Jurkat, Clone E6-1 (cell line): ENCODE measurements around the gene ZNF554.
"Not testable (repeated sequence)": the region's sequence is repeated elsewhere in the genome, so short reads cannot be mapped to it uniquely, and the experiment has no call there.

ENCODE experiments used
- DNase-seq: peaks from one replicate; pipeline ENCODE4 v3.0.0-alpha.2; 2011; ENCODE audit warnings: low read depth, low spot score
- H3K4me3 ChIP-seq: 2 replicates; pipeline ENCODE4 v1.5.1; 2011; ENCODE audit warnings: mild to moderate bottlenecking, low read length, control low read depth, moderate library complexity

Gene ZNF554

DNA sequence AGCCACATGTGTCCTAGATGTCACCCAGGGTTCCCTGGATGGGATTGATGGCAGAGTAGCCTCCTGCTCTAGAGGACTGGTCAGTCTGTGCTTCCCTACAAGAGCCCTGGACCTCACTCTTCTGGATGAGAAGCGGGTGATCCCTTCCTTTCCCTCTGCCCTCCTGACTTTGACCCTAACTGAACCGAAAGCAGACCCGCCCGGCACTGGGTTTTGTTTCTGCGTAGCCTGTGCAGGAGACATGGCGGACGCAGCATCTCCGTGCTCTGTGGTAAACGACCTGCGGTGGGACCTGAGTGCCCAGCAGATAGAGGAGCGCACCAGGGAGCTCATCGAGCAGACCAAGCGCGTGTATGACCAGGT is 29.5 kb upstream of the ZNF554 start:
- no peak overlapping the region for H3K4me3 ChIP-seq
- DNase-seq, result no peak

DNA sequence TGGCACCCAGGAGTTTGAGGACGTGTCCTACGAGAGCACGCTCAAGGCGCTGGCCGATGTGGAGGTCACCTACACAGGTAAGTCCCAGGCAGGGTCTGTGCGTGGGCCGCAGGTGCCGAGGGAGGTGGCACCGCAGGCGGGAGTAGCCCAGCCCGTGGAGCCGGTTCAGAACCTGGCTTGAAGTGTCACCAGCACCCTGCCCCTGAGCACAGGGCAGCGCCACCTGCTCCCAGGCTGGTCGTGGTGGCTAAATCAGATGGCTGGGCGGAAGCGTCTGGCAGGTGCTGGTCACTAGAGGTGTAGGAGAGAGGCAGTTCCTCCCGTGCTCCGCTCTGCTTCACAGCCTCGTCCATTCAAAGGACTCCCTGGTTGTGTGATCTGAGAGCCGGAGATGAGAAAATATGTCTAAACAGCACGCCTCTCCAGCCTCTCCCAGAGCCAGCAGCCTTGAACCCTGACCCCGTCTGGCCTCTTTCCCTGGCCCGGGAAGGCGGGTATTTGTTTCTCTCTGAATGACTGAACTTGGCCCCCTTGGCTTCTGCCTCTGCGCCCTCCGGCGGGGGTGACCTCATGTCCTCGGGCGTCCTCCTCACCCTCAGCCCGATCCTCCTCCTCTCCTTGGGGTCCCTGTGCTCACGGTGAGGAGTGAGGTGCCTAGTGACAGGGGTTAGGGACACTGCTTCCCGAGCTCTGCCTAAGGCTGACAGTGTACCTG is 29.0 kb upstream of the ZNF554 start:
- no peak for DNase-seq
- no peak overlapping the region for H3K4me3 ChIP-seq

DNA sequence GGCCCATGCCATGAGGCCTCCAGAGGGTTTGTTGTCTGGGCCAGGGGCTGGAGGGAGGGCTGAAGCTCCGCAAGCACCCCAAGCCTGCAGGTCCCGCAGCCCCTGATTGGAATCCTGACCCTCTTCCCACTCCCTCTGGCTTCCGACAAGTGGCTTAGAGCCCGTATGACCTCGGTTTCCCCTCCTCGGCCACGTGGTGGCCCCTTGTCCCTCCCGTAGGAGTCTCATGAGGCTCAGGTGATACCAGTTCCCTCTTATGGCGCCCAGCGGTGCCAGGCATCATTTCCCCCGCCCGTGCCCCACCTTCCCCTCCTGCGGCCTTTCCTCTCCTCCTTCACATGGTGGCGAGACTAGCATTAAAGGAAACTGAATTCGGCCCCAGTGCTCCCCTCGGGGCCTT is 28.2 kb upstream of the ZNF554 start:
- no peak for DNase-seq
- H3K4me3 ChIP-seq, result no peak overlapping the region

DNA sequence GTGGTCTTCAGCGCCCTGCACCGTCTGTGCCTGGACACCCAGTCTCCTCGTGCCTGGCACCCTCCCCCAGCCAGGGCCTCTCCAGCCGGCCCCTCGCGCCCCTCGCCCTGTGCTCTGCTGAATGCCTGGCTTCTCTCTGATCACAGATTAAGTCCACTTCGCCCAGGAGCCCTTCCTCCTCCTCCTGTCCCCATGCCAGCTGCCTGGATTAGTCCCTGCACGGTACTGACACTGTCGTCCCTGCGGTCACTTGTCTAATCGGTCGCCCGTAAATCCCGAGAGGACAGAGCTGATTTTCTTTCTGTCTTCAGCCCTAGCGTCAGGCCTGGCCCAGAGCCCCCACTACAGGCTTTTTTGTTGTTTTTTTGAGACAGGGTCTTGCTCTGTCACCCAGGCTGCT is 27.8 kb upstream of the ZNF554 start:
- H3K4me3 ChIP-seq, result no peak overlapping the region
- no peak for DNase-seq

DNA sequence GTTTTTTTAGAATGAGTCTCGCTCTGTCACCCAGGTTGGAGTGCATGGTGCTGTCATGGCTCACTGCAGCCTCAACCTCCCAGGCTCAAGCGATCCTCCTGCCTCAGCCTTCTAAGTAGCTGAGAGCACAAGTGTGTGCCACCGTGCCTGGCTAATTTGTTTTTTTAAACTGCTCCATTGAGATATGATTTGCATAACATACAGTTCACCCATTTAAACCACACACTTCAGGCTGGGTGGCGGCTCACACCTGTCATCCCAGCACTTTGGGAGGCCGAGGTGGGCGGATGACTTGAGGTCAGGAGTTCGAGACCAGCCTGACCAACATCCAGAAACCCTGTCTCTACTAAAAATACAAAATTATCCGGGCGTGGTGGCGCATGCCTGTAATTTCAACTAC is 27.0 kb upstream of the ZNF554 start:
- not testable (repeated sequence) for H3K4me3 ChIP-seq, DNase-seq

DNA sequence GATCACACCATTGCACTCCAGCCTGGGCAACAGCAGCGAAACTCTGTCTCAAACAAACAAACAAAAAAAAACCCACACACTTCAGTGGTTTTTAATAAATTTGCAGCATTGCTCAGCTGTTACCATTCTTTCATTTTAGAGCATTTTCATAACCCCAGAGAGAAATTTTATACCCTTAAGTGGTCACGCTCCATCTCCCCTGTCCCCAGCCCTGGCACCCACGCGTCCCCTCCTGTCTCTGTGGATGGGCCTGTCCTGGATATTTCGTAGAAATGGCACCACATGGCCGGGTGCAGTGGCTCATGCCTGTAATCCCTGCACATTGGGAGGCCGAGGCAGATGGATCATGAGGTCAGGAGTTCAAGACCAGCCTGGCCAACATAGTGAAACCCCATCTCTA is 26.5 kb upstream of the ZNF554 start:
- DNase-seq, result no peak
- H3K4me3 ChIP-seq, result no peak overlapping the region

DNA sequence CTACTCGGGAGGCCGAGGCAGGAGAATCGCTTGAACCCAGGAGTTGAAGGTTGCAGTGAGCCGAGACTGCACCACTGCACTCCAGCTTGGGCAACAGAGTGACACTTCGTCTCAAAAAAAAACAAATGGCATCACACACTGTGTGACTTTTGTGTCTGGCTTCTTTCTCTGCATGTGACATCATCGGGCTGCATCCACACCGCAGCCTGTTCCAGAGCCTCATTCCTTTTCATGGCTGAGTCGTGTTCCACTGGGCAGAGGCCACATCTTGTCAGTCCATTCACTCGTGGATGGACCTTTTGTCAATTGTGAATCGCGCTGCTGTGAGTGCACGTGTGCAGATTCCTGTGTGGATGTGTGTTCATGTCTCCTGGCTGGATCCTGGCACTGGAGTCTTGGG is 26.1 kb upstream of the ZNF554 start:
- no peak overlapping the region for H3K4me3 ChIP-seq
- no peak for DNase-seq

DNA sequence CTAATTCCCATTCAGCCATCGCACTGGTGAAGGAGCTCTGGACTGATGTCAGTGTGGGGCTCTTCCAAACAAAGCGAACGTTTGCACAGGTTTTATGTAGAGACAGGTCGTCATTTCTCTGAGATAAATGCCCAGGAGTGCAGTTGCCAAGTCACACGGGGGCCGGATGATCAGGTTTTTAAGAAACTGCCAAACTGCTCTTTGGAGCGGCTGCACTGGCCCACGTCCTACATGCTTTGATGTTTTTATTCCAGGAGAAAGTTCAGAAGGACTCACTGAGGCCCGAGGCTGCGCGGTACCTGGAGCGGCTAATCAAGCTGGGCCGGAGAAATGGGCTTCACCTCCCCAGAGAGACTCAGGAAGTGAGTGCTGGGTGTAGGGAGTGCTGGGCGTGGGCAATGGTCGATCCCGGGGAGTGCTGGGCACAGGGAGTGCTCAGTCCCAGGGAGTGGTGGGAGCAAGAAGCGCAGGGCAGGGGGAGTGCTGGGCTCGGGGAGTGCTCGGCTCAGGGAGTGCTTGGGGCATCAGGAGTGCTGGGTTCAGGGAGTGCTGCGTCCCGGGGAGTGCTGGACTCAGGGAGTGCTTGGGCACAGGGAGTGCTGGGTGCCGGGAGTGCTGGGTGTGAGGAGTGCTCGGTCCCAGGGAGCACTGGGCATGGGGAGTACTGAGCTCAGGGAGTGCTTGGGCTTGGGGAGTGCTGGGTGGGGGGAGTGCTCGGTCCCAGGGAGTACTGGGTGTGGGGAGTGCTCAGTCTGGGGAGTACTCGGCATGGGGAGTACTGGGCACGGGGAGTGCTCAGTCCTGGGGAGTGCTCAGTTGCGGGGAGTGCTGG is 23.6 kb upstream of the ZNF554 start:
- H3K4me3 ChIP-seq, result no peak overlapping the region
- no peak for DNase-seq

DNA sequence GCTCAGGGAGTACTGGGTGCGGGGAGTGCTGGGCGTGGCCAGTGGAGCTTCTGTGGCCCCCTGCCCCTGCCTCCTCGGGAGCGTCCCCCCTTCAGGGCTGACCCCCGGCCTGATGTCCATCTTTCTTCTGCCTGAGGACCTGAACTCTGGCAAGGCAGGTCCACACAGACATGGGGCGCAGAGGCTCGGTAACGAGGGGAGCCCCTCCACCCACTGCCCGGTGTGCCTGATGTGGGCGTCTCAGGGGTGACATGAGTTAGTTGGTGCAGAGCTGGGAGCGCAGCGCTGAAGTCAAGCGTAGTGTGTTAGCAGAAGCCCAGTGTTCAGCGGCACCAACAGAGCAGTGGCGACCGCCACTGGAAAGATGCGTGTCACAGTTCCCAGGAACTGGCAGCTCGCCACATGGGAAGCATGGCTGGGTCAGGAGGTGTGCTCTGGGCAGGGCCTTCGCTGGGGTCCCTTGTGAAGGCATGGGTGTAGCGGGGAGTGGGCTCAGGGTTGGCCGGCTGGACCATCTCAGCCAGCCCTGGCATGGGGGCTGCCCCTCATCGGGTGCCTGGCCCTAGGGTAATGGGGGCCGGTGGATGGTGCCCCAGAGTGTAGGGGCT is 22.9 kb upstream of the ZNF554 start:
- no peak overlapping the region for H3K4me3 ChIP-seq
- no peak for DNase-seq

DNA sequence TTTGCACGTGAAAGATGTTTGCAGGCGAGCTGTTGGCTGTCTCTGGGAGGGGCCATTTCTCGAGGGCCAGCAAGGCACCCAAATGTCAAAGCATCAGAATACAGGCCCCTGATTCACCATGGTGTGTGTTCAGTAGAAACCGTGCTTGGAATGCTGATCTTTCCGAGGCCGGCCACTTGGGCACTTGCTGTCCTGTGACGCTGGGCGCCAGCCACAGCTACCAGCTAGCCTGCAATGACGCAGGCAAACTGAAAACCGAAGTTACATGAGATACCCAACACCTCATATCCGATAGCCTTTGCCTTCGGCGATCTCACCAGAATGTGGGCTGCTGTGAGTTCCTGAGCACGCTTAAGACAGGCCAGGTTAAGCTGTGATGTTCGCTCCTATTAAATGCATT is 22.4 kb upstream of the ZNF554 start:
- H3K4me3 ChIP-seq, result no peak overlapping the region
- DNase-seq, result no peak

DNA sequence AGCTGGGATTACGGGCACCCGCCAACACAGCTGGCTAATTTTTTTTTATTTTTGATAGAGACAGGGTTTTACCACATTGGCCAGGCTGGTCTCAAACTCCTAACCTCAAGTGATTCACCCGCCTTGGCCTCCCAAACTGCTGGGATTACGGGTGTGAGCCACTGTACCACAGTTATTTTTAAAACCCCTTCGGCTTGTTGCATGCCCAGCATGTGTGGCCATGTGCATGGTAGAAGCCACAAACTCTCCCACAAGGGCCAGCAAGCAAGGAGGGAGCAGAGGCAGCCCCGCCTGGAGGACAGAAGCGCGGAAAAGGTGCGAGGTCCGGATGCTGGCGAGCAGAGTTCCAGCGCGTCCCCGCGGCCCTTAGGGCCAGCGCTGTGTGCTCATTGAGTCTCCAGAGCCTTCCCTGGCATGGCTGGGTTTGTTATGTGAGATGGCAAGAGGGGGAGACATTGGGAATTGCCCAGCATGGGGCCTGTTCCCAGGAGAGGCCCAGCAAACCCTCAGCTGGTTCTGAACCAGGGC is 21.4 kb upstream of the ZNF554 start:
- no peak overlapping the region for H3K4me3 ChIP-seq
- no peak for DNase-seq

DNA sequence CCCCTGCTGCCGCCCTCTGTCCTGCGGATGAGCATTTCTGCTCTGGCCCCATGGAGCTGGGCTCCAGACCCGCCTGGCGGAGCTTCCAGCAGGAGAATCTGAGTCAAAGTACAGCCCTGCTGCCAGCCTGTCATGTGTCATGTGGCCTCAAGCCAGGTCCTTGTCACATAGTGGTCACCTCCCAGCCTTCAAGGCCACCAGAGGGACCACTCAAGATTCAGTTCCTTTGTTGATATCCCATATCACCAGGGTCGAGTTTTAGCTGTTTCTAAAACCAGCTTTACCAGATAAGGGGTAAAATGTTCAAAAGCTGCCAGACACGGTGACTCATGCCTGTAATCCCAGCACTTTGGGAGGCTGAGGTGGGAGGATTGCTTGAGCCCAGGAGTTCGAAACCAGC is 20.9 kb upstream of the ZNF554 start:
- DNase-seq, result no peak
- no peak overlapping the region for H3K4me3 ChIP-seq

DNA sequence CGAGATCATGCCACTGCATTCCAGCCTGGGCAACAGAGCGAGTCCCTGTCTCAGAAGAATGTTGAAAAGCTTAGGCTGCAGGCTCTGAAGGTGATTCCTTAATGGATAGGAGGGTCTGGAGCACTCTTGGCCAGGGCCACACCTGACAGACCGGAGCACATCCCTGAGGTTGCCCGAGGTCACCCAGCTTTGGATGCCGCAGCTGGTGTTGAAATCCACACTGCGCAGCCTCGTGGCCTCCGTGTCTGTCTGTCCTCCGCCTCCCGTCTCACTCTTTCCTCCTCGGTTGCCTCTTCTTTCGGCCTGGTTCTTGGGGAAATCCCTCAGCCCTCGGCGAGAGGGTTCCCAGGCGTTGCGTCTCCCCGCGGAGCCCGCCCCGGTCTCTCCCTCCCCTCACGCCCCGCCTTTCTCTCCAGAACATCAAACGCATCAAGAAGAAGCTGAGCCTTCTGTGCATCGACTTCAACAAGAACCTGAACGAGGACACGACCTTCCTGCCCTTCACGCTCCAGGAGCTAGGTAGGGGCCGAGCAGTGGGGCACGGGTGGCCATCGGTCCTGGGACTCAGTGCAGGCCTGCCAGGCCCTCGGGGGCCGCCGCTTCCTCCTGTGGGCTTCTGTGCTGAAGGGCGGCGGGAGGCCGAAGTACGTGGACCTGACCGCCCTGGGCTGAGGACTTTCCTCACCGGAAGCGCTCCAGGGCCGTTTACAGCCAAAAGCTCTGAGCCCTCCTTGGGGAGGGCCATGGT is 20.2 kb upstream of the ZNF554 start:
- no peak overlapping the region for H3K4me3 ChIP-seq
- no peak for DNase-seq

DNA sequence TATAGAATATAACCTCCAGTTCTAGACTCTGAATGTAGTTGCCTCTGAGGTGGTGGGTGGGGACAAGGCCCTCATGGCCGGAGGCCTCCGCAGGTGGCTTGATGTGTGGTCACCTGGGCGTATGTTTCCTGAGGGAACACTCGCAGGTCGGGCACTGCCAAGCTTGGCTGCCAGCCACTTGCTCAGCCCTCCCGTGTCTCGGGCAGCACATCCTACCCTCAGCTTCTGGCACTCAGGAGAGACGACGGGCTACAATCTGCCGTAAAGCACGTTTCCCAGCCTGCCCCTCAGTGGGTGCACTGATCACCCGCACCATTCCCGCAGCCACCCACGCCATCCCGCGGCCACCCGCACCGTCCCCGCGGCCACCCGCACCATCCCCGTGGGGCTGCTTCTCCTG is 19.2 kb upstream of the ZNF554 start:
- no peak overlapping the region for H3K4me3 ChIP-seq
- no peak for DNase-seq

DNA sequence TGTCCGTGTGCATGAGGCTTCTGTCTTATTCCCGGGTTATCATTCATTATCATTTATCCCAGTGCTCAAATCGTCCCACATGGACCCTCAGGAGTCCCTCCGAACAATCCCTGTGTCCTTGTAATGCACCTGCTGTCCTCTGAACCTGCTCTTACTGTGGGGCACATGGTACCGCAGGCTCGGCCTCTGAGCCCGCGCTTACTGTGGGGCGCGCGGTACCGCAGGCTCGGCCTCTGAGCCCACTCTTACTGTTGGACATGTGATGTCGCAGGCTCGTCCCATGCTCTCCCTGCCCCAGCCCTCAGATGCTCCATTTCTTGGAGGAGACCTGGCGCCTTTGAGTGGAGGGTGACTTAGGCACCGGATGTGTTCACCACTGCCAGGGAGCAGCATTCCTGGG is 16.8 kb upstream of the ZNF554 start:
- DNase-seq, result no peak
- H3K4me3 ChIP-seq, result no peak overlapping the region

DNA sequence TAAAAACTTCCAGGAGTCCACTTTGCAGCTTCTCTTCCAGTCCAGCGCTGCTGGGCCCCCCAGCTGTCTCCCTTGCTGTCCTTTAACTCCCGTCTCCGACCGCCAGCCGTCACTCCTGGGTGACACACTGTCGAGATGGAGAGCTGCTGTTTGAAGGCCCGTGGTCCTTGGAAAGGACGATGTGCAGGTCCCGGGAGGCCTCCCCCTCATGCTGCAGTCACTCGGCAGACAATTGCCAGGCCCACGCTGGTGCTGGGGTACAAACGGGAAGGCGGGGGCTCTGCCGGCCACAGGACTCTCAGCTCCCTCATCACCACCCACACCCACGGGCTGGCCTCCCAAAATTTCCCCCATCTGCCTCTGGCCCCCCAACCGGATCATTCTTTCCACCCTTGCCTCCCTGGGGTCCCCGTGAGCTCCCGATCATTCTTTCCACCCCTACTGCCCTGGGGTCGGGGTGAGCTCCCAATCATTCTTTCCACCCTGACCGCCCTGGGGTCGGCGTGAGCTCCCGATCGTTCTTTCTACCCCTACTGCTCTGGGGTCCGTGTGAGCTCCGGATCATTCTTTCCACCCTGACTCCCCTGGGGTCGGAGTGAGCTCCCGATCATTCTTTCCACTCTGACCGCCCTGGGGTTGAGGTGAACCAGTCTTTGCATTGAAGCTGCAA is 16.0 kb upstream of the ZNF554 start:
- no peak for DNase-seq
- H3K4me3 ChIP-seq, result no peak overlapping the region

DNA sequence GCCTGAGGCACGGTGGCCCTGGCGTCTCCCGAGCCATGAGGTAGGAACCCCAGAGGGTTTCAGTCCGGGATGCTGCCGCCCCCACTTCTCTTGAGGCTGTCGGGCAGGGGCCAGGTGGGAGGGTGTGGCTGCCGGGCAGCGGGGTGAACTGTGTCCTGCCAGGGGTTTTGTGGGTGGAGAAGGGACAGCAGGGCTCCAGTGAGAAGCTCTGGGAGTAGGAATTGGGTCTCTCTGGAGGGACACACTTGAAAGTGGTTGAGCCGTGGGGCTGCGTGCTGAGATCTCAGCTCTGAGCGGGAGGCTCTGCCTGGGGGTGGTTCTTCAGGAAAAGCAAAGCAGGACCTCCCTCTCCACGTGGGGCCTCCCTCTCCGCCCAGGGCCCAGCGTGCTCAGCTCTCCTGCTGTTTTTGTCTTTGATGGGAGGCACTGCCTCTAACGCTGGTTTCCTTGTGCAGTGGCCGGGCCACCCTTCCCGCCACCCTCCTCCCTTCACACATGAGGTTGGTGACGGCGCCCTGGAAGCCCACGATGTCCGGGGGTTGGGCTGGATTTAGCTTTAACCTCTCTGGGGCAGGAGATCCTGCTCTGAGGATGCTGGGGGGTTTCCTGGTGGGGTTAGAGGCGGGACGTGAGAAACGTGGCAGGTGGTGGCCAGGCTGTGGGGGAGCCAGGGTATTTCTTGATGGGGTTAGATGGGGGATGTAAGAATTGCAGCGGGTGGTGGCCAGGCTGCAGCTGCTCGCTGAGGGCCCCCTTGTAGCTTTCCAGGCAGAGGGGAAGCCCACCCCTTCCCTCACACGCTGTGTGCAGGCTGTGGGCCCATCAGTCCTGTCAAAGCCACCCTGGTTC is 15.3 kb upstream of the ZNF554 start:
- DNase-seq, result no peak
- H3K4me3 ChIP-seq, result no peak overlapping the region

DNA sequence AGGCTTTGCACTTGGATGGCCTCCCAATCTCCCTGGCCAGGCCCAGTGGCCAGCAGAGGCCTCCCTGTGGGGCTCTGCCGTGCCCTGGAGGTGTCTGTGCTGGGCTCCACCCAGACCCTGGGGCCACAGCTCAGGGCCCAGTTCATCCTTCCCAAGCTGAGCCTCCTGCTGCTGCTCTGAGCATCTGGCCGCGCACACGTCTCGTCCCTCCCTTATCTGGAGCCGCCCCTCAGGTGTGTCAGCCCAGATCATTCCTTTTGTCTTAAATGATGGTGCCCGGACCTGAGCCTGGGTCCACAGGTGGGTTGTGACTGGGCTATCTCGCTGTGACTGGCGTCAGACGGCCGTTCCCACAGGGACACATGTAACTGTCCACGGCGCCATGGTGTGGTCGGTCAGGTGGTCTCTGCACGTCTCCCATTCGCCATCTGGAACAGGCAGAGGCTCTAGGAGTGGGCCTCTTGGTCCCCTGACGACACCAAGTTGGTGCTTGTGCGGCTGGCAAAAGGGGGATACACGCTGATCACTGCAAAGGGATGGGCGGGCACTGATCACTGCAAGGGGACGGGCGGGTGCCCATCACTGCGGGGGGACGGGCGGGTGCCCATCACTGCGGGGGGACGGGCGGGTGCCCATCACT is 14.3 kb upstream of the ZNF554 start:
- H3K4me3 ChIP-seq, result no peak overlapping the region
- DNase-seq, result no peak
